Panc1 (cell line): ENCODE results near the gene TAF6L. TPM values are rescaled to one million over a fixed set of nuclear protein-coding genes. Genes with fewer than 3 reads are reported as not detected.

Experiments used
- ATAC-seq: fragments of 200-7000 bp; cut with Tn5 transposase; 2 replicates; pipeline ENCODE4 v1.9.1; 2020; ENCODE audit warnings: mild to moderate bottlenecking, moderate library complexity
- BruUV-seq: library from RNA; stranded (reverse); fragments of 400-500 nt; replicated peaks from 2 replicates; lab custom pipeline; 2021; lab: Mats Ljungman, UMichigan
- CTCF ChIA-PET: fragments of 300-600 bp; sonication (Branson Sonifier 250); formaldehyde crosslinking; loops from one replicate; lab custom pipeline; 2022; ENCODE audit warnings: antibody characterized with exemption; lab: Charles Lee
- POLR2A ChIA-PET: fragments of 300-600 bp; sonication (Branson Sonifier 250); formaldehyde crosslinking; loops from one replicate; lab custom pipeline; 2022; ENCODE audit warnings: antibody characterized with exemption; lab: Charles Lee
- DNase-seq: peaks from one replicate; pipeline ENCODE4 v3.0.0-alpha.2; 2010; ENCODE audit warnings: low read depth, low spot score
- H3K27ac ChIP-seq: 2 replicates; pipeline ENCODE4 v1.5.1; 2011; ENCODE audit warnings: mild to moderate bottlenecking, low read length, inconsistent platforms
- H3K27me3 ChIP-seq: fragments of 200-500 bp; sonication (Bioruptor generic); 2 replicates; pipeline ENCODE4 v1.6.0; 2014; ENCODE audit warnings: low read length, inconsistent platforms; ENCODE audit not compliant: control insufficient read depth, insufficient read depth
- H3K36me3 ChIP-seq: fragments of 200-500 bp; sonication (Bioruptor generic); 2 replicates; pipeline ENCODE4 v1.5.1; 2014; ENCODE audit warnings: inconsistent platforms, mild to moderate bottlenecking, low read length, moderate library complexity; ENCODE audit not compliant: control insufficient read depth, insufficient read depth
- H3K4me1 ChIP-seq: 2 replicates; pipeline ENCODE4 v1.5.1; 2011; ENCODE audit warnings: inconsistent platforms, mild to moderate bottlenecking, low read length, moderate library complexity; ENCODE audit not compliant: control insufficient read depth, insufficient read depth
- H3K4me3 ChIP-seq, 2 experiments: 2 replicates each; pipeline ENCODE4 v1.5.1; 2011 to 2012; ENCODE audit warnings: low read depth in 2 of 2, low read length in 2 of 2, mild to moderate bottlenecking in 2 of 2, inconsistent platforms in 1 of 2, moderate library complexity in 1 of 2
- H3K9me3 ChIP-seq: fragments of 200-500 bp; sonication (Bioruptor generic); 2 replicates; pipeline ENCODE4 v1.5.1; 2014; ENCODE audit warnings: low read depth, mild to moderate bottlenecking, inconsistent platforms, low read length, moderate library complexity; ENCODE audit not compliant: control insufficient read depth, insufficient read depth
- POLR2AphosphoS5 ChIP-seq: IDR thresholded peaks from 2 replicates; pipeline ENCODE4 v1.6.1; 2012; ENCODE audit warnings: mild to moderate bottlenecking, low read depth, low read length, moderate library complexity
- SIN3A ChIP-seq: IDR thresholded peaks from 2 replicates; pipeline ENCODE4 v1.6.1; 2012; ENCODE audit warnings: low read depth, mild to moderate bottlenecking, low read length, moderate library complexity, borderline replicate concordance; ENCODE audit not compliant: insufficient read depth
- TCF7L2 ChIP-seq: IDR thresholded peaks from 2 replicates; pipeline ENCODE4 v1.6.1; 2011; ENCODE audit warnings: mild to moderate bottlenecking, low read depth, low read length, inconsistent platforms
- in situ Hi-C: cut with HindIII; loops from 2 replicates; pipeline ENCODE4 v1.10.0; 2016; ENCODE audit warnings: low sequenced_read_pairs, low pct_unique_long_range_greater_than_20kb
- intact Hi-C: fragments of 100-400 bp; cut with micrococcal nuclease; formaldehyde crosslinking; loops from one replicate; pipeline ENCODE4 v1.10.0; 2022; ENCODE audit not compliant: unreplicated experiment
- total RNA-seq: library from RNA; stranded (reverse); gene quantifications from one replicate; pipeline ENCODE4 v1.2.1, GENCODE V29; 2021; ENCODE audit not compliant: unreplicated experiment
- TF ChIP-seq, protein P1 (sequence below), 2 experiments: IDR thresholded peaks; 2 replicates each; pipeline ENCODE4 v1.6.1; 2011 to 2012; ENCODE audit warnings: low read depth in 2 of 2, control low read depth in 1 of 2, low read length in 1 of 2, mild to moderate bottlenecking in 1 of 2, moderate library complexity in 1 of 2; ENCODE audit not compliant: insufficient read depth in 1 of 2
- TF ChIP-seq, protein P2 (sequence below): fragments of 450-650 bp; IDR thresholded peaks from 2 replicates; pipeline ENCODE4 v1.5.1; 2017; ENCODE audit warnings: mild to moderate bottlenecking

TAF6L gene
- total RNA-seq, 1 experiment from 2014 or later: 32.6 TPM

DNA sequence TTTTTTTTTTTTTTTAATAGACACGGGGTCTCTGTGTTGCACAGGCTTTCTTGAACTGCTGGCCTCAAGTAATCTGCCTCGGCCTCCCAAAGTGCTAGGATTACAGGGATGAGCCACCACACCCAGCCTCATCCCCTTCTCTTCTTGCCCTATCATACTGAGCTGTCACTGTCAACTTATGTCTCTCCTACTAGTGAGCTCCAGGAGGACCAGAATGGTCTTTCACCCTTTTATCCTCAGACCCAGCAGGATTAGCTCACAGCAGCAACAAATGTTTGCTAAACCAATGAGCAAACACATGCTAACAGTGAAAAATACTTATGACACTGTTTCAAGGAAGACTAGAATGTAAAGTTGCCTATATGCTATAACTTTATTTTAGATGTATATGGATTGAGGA lies 40.5 kb downstream of the TAF6L start:
- no TSS peak for BruUV-seq
- intact Hi-C loops: no loop called here
- ChIA-PET POLR2A (interaction anchor here (0.7 kb wide), 3 partner anchors 10 to 29 kb away, joined by 3 to 6 read pairs (median 4); no protein-coding TSS in a partner anchor), CTCF (no interaction called here)
- Histone ChIP-seq H3K27ac (no peak overlapping the region), H3K9me3 (no peaks in the 10 kb centered on the region), H3K27me3 (no peaks in the 10 kb centered on the region), H3K4me3 (no peak overlapping the region), H3K4me1 (no peaks in the 10 kb centered on the region; the same call in 1 of the 2 replicates), H3K36me3 (no peaks in the 10 kb centered on the region)
- TF ChIP-seq SIN3A (no peak), TCF7L2 (no peak), POLR2AphosphoS5 (no peak)
- TF ChIP-seq, protein P1, sequence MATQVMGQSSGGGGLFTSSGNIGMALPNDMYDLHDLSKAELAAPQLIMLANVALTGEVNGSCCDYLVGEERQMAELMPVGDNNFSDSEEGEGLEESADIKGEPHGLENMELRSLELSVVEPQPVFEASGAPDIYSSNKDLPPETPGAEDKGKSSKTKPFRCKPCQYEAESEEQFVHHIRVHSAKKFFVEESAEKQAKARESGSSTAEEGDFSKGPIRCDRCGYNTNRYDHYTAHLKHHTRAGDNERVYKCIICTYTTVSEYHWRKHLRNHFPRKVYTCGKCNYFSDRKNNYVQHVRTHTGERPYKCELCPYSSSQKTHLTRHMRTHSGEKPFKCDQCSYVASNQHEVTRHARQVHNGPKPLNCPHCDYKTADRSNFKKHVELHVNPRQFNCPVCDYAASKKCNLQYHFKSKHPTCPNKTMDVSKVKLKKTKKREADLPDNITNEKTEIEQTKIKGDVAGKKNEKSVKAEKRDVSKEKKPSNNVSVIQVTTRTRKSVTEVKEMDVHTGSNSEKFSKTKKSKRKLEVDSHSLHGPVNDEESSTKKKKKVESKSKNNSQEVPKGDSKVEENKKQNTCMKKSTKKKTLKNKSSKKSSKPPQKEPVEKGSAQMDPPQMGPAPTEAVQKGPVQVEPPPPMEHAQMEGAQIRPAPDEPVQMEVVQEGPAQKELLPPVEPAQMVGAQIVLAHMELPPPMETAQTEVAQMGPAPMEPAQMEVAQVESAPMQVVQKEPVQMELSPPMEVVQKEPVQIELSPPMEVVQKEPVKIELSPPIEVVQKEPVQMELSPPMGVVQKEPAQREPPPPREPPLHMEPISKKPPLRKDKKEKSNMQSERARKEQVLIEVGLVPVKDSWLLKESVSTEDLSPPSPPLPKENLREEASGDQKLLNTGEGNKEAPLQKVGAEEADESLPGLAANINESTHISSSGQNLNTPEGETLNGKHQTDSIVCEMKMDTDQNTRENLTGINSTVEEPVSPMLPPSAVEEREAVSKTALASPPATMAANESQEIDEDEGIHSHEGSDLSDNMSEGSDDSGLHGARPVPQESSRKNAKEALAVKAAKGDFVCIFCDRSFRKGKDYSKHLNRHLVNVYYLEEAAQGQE (IDR thresholded peaks at IDR 0.05; ENCODE audit: insufficient read depth in 1 of 2, low read depth in 2 of 2, low read length in 1 of 2): no peak
- TF ChIP-seq, protein P2, sequence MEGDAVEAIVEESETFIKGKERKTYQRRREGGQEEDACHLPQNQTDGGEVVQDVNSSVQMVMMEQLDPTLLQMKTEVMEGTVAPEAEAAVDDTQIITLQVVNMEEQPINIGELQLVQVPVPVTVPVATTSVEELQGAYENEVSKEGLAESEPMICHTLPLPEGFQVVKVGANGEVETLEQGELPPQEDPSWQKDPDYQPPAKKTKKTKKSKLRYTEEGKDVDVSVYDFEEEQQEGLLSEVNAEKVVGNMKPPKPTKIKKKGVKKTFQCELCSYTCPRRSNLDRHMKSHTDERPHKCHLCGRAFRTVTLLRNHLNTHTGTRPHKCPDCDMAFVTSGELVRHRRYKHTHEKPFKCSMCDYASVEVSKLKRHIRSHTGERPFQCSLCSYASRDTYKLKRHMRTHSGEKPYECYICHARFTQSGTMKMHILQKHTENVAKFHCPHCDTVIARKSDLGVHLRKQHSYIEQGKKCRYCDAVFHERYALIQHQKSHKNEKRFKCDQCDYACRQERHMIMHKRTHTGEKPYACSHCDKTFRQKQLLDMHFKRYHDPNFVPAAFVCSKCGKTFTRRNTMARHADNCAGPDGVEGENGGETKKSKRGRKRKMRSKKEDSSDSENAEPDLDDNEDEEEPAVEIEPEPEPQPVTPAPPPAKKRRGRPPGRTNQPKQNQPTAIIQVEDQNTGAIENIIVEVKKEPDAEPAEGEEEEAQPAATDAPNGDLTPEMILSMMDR: no peak
- DNase-seq (no peak), ATAC-seq (no peak)
- in situ Hi-C loops: no loop called here

DNA sequence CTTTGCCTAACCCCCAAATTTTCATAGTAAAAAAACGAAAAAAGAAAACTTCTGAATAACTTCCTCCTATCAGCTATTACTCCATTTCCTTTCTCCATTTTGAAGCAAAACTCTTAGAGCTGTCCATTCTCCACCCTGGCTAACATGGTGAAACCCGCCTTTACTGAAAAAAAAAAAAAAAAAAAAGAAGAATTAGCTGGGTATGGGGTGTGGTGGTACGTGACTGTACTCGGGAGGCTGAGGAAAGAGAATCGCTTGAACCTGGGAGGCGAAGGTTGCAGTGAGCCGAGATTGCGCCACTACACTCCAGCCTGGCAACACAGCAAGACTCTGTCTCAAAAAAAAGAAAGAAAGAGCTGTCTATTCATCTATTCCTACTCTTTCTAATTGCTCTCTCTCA lies 45.4 kb downstream of the TAF6L start:
- ChIA-PET POLR2A (interaction anchor here (0.7 kb wide), 1 partner anchor 16 kb away, joined by 11 read pairs; the partner anchor contains the start of gene TEX54), CTCF (no interaction called here)
- ATAC-seq: no peak
- Histone ChIP-seq H3K27me3 (no peaks in the 10 kb centered on the region), H3K4me3 (no peak overlapping the region), H3K27ac (no peak overlapping the region), H3K4me1 (no peaks in the 10 kb centered on the region), H3K36me3 (no peaks in the 10 kb centered on the region), H3K9me3 (no peaks in the 10 kb centered on the region)
- intact Hi-C loops: no loop called here
- no peak for DNase-seq
- TF ChIP-seq SIN3A: no peak
- no peak for TF ChIP-seq TCF7L2
- TF ChIP-seq POLR2AphosphoS5: no peak
- TF ChIP-seq, protein P1 (IDR thresholded peaks at IDR 0.05; ENCODE audit: insufficient read depth in 1 of 2, low read depth in 2 of 2, low read length in 1 of 2): no peak
- TF ChIP-seq, protein P2: no peak
- BruUV-seq: no TSS peak
- in situ Hi-C loops: no loop called here
